GM18520 (cell line): Measurements from ENCODE around the gene CSK.

Experiments
- ATAC-seq: cut with Tn5 transposase; IDR thresholded peaks from one replicate; pipeline ENCODE4 v1.9.1; 2021; ENCODE audit not compliant: unreplicated experiment

Gene CSK

DNA sequence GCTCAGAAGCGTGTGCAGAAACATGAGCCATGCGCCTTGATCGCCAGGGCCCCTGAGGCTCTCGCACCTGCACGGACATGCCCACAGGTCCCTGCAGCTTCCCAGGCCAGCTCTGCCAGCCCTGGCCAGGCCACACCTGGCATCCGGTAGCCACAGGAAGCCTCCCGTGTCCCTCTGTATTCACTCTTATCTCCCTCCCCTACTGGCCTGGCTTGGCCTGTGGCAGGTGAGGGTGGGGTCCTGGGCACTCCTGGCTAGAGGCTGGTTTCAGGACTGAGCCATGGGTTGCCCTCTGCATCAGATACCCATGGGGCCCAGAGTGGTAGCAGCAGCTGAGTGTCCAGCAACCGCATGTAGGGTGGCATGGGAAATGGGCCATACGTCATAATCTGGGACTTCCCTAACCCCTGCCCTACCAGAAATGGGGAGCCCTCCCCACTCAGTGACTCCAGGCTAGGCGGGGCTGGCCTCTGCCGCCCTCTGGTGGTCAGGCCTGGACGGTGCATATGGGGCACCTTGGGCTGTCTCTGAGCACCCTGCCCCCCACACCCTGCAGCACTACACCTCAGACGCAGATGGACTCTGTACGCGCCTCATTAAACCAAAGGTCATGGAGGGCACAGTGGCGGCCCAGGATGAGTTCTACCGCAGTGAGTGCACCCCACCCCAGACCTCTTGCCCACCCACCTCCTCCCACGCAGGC is 18.1 kb downstream of the CSK start:
- peak; percentile 63 for ATAC-seq

DNA sequence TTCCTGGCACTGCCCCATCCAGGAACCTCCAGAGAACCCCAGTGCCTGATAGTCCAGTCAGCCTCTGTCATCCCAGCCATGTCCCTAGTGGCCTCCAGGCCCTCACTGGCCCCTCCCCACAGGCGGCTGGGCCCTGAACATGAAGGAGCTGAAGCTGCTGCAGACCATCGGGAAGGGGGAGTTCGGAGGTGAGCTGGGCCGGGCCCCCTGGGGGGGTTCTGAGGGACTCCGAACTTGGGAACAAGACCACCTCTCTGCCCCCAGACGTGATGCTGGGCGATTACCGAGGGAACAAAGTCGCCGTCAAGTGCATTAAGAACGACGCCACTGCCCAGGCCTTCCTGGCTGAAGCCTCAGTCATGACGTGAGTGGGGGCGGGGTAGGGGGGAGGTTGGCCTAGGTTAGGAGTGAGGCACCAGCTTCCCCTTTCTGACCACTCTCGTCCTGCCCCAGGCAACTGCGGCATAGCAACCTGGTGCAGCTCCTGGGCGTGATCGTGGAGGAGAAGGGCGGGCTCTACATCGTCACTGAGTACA is 18.7 kb downstream of the CSK start:
- no peak for ATAC-seq

GRCh38 chr15:74801311-74801997 is 19.6 kb downstream of the CSK start:
- no peak for ATAC-seq

- no peak for ATAC-seq
Observed at GRCh38 chr15:74802290-74802689, 20.4 kb downstream of the CSK start.

- ATAC-seq, result no peak
Observed at GRCh38 chr15:74802862-74803447, 21.1 kb downstream of the CSK start.

DNA sequence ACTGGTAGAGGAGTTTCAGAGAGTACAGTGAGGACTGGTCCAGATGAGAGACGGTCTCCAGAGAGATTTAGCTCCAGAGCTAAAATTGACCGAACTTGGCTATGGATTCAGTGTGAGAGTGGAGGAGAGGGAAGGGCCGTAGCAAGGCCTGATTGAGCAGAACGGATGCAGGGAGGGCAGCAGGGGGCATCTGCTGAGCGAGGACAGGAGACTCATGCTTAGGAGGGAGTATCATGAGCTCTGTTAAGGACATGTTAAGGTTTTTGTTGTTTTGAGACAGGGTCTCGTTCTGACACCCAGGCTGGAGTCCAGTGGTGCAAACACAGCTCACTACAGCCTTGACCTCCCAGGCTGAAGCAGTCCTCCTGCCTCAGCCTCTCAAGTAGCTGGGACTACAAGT is 23.1 kb downstream of the CSK start:
- no peak for ATAC-seq

DNA sequence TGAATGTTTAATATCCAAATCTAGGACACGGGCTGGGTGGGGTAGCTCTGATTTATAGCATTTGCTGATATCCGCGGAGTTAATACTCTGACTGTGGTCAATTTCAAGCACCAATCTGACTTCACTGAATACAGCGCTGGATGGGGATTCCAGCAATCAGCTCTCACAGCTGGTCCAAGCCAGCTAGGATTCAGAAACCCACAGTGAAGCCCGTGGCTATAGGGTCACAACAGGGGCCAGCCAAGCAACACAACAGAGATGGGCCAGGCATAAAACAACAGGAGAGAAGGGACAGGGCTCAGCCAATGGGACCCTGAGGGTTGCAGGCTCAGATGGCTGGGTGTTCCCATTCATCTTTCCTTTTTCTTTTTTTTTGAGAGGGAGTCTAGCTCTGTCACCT is 25.4 kb downstream of the CSK start:
- no peak for ATAC-seq

DNA sequence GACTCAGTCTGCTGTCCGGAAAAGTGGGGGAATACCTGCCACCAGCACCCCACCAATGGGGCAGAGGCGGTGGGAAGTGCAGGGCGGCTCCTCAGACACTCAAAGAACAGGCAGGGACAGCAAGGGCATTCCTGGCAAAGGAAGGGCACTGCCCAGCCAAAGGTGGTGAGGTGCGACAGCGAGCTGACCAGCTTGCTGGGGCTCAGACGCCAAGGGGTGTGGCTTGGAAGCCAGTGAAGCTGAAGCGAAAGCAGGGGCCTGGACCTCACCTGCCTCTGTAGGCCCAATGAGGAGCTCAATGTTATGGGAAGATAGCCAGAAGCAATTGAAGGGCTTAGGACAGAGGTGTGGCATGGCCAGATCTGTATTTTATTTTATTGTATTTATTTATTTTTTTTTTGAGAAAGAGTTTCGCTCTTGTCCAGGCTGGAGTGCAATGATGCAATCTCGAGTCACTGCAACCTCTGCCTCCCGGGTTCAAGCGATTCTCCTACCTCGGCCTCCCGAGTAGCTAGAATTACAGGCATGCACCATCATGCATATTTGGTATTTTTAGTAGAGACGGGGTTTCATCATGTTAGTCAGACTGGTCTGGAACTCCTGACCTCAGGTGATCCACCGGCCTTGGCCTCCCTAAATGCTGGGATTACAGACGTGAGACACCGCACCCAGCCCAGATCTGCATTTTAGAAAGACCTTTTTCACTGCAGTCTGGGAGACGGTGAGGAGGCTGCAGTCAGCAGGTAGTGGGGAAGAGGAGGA is 26.4 kb downstream of the CSK start:
- ATAC-seq, result no peak

DNA sequence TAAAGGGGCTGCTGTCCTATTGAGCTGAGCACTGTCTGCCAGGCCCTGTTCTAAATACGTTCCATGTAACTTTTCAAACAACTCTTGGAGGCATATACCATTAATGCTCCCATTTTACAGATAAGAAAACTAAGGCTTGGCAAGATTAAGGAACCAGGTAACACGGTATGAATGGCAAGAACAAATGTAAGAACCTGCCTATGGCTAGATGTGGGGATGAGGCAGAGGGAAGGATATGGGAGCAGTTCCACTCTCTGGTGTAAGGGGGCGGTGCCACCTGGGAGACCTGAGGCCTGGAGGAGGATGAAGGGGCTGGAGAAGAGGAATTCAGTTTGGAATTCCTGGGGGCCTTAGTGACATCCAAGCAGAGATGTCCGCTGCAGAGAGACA is 27.0 kb downstream of the CSK start:
- no peak for ATAC-seq

GRCh38 chr15:74809242-74809641 is 27.4 kb downstream of the CSK start:
- ATAC-seq, result no peak

- no peak for ATAC-seq
Observed at GRCh38 chr15:74809956-74810355, 28.1 kb downstream of the CSK start.

DNA sequence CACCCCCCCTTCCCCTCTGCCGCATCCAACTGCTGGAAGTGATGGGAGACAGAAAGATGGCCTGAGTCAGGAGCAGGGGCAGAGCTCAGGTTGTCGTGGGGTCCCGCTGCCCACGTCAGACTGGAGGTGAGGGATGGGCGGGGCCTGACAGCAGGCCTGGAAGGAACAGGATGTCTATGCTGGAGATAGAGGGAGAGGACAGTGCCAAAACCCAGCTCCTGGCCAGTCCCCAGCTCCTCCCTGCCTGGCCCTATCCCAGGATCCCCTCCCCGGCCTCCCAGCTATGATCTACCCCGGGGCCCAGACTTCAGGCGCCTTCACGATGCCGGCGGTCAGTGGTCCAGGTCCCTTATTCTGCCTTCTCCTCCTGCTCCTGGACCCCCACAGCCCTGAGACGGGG is 30.7 kb downstream of the CSK start, which contains the start of gene LMAN1L:
Gene LMAN1L, plus strand, starts transcription at position 303 of the 400 bp plus-strand sequence. Its CDS starts 20 bp downstream, at position 323.
- no peak for ATAC-seq

GRCh38 chr15:74815121-74815934 is 33.4 kb downstream of the CSK start:
- no peak for ATAC-seq

- ATAC-seq, result no peak
Observed at GRCh38 chr15:74815961-74816360, 34.1 kb downstream of the CSK start.

DNA sequence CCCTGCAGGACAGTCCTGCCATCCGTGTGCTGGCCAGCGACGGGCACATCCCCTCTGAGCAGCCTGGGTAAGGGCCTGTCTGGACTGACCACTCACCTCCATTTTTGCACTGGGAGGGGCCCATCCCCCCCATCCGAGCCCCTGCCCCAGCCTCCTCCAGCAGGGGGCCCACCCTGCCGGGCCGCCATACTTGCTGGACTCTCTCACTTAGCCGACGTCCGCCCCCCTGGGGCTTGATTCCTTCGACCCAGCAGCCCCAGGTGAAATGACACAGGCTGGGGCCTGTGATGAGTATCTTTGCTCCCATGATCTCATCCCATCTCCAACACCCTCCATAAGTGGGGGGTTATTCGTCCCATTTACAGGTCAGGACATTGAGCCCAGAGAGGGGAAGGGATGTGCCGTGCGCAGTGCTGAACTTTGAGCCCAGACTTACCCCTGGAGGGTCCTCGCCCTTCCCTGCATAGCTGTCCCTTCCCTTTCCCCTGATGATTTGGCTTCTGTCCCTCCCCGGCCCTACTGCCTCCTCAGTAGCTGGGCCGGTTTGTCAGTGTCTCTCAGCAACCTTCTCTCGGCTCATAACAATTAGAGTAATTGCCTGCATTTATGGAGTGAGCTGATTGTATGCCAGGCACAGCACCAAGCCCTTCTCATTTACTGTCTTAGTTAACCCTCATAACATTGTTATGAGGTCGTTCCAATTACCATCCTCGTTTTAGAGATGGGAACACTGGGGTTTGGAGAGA is 34.9 kb downstream of the CSK start:
- ATAC-seq, result no peak

DNA sequence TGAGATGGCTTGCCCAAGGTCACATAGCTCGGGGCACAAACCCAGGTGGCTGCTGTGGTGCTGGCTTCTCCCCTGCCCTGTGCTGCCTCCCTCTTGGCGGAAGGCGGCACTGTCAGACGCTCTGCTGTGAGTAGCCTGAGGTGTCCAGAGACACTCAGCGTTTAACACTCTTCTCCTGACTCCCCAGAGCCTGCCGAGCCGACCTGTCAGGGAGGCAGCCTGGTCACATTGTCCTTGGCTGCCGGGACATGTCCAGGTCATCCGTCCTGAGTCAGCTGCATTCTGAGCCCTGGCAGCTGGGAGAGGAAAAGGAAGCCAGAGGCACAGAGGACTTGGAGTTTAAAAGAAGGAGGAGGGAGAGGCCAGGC is 35.5 kb downstream of the CSK start:
- ATAC-seq, result no peak

- ATAC-seq, result no peak
Observed at GRCh38 chr15:74820056-74820455, 38.2 kb downstream of the CSK start.

DNA sequence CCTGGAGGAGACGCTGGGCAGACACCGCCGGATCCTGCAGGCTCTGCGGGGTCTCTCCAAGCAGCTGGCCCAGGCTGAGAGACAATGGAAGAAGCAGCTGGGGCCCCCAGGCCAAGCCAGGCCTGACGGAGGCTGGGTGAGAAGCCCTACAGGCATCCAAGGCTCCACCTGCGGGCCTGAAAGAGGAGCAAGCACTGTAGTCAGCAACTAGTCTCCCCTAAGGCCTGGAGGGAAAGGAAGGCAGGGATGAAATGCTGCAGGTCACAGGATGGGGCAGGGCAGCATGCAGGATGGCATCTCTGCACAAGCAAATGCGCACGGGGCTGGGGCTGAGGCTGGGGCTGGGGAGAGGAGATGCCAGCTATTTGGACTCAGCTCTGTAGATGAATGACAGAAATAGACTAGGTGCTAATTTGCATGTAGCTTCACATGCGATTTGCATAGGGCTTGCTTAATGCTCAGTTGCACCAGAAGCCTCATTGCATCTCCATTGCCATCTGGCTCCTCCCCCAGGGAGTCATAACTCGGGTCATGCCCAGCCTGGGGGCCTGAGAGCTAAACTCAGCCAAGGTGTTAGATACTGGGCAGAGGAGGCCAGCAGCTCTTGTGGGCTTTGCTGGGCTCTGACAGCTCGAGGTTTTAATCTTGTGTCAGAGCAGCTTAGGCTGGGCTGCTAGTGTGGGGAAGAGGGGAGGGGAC is 39.4 kb downstream of the CSK start:
- ATAC-seq, result peak; percentile 68

DNA sequence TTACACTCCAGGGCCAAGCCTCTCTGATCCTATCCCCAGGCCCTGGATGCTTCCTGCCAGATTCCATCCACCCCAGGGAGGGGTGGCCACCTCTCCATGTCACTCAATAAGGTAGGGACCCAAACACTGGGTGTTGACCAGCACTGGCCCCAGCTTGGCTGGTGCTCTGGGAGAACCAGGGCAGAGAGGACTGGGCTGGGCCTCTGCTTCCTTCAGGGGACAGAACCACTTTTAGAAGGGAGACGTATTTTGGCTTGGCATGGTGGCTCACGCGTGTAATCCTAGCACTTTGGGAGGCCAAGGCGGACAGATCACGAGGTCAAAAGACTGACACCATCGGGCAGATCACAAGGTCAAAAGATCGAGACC is 39.9 kb downstream of the CSK start:
- ATAC-seq, result no peak
